Left kidney (tissue), 2 donors: Measurements from ENCODE around the gene POU5F1. TPM values are rescaled to one million over a fixed set of nuclear protein-coding genes. Genes with fewer than 3 reads are reported as not detected.

ENCODE experiments used
- DNase-seq: peaks from one replicate; pipeline ENCODE4 v3.0.0-alpha.2; 2013
- polyA plus RNA-seq: library from polyadenylated mRNA; unstranded; fragments of 120-200 nt; gene quantifications from one replicate; pipeline ENCODE4 v1.2.1, GENCODE V29; 2013; ENCODE audit not compliant: insufficient read length

Gene POU5F1
- polyA plus RNA-seq, 1 donor, result 6.5 TPM

DNA sequence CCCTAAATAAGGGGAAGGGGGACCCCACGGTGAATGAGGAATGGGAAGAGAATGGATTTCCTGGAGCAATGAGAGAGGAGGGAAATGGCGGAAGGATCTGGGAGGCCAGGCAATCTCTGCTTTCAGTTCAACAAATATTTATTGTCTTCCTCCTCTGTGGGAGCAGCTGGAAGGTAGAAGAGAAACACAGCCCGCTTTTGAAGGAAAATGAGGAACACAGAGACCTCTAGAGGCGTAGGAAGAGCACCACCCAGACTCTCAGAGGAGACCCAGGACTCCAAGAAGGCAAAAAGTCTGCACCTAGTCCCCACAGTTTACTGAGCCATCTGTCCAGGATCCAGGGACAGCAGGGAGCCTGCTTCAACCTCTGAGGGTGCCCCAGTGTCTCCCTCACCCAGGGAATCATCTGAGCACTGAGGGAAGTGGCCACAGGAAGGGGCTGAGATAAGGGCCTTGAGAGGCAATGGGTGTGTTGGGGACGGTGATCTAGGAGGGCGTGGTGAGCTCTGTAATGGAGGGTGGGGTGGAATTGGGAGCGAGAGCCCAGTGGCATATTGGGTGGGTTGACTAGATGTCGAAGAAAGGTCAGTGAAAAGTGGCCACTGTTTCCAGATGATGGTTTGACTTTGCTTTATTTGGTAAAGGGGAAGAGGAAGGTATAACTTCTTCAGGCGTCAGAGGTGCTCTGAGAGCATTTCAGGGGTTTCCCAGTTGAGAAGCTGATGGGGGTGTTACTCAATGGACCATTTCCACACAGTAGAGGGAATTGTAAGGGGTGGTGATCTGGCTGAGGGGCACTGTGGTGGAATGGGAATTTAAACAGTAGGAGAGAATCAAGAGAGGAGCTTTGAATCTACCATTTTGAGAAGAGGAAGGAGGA is 55.3 kb downstream of the POU5F1 start:
- no peak for DNase-seq

DNA sequence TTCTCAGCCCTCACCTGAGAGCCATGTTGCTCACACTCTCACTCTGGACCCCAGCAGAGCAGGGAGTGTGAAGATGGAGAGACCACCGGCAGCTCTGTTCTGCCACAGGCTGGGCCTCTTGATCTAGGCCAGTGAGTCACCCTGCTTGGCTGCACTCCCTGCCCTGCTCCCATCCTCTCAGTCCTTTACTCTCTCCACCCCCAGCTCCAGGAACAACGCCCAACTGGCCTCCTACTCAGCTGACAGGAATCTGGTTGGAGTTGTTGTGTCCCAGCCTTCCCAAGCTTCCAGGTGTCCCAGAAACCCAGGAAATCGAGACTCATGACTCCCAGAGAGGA is 56.0 kb downstream of the POU5F1 start, which contains the start of gene PSORS1C1:
PSORS1C1 (plus strand) TSS at position 260 of the 338 bp plus-strand sequence. CDS start 14,833 bp downstream, outside the sequence.
- no peak for DNase-seq

Other genes with a start within 250 kb of the POU5F1 start
- gene SFTA2, start 238.5 kb downstream of the POU5F1 start, polyA plus RNA-seq, result 0.76 TPM
- 0.10 TPM for gene MUCL3, start 229.7 kb downstream of the POU5F1 start, polyA plus RNA-seq
- not detected for gene MUC21, start 187.0 kb downstream of the POU5F1 start, polyA plus RNA-seq
- not detected for gene MUC22, start 160.2 kb downstream of the POU5F1 start, polyA plus RNA-seq
- gene C6orf15, start 58.1 kb downstream of the POU5F1 start, polyA plus RNA-seq, result not detected
- gene PSORS1C1, start 55.9 kb downstream of the POU5F1 start, polyA plus RNA-seq, result 0.10 TPM
- gene CDSN, start 50.2 kb downstream of the POU5F1 start, polyA plus RNA-seq, result not detected
- gene PSORS1C2, start 31.6 kb downstream of the POU5F1 start, polyA plus RNA-seq, result 0.15 TPM
- 37.2 TPM for gene CCHCR1, start 12.9 kb downstream of the POU5F1 start, polyA plus RNA-seq
- gene TCF19, start 12.1 kb downstream of the POU5F1 start, polyA plus RNA-seq, result 23.4 TPM
- gene HLA-C, start 101.4 kb upstream of the POU5F1 start, polyA plus RNA-seq, result 61.5 TPM
- gene HLA-B, start 186.5 kb upstream of the POU5F1 start, polyA plus RNA-seq, result 99.6 TPM
- gene MICA, start 232.9 kb upstream of the POU5F1 start, polyA plus RNA-seq, result 11.2 TPM